PFSK-1 (cell line): ENCODE measurements around the gene PRDM16.

Source experiments
- POLR2AphosphoS5 ChIP-seq: IDR thresholded peaks from 2 replicates; pipeline ENCODE4 v1.6.1; 2012; ENCODE audit warnings: low read depth, mild to moderate bottlenecking, control low read depth, low read length, moderate library complexity
- REST ChIP-seq, 2 experiments: IDR thresholded peaks; 2 replicates each; pipeline versions ENCODE4 v1.6.1 to v1.8.0; 2011 to 2012; ENCODE audit warnings: low read depth in 2 of 2, low read length in 2 of 2, control low read depth in 1 of 2, inconsistent platforms in 1 of 2, mild to moderate bottlenecking in 1 of 2, moderate library complexity in 1 of 2; ENCODE audit not compliant: insufficient read depth in 1 of 2

GRCh38 chr1:3481836-3482375, 412.9 kb downstream of the PRDM16 start:
- TF ChIP-seq POLR2AphosphoS5 (no peak), REST (IDR thresholded peaks at IDR 0.05; ENCODE audit: insufficient read depth in 1 of 2, low read depth in 2 of 2, low read length in 2 of 2) (no peak)
